ENCODE data around the gene FLRT2.

The FLRT2 gene

GRCh38 chr14:85687456-85687855, 157.5 kb downstream of the FLRT2 start:
- no peak for DNase-seq (ENCODE audit: low read depth in 2 of 2)
- TF ChIP-seq CTCF (IDR thresholded peaks at IDR 0.05; ENCODE audit: low read depth, low read length), result no peak
- no peak overlapping the region for H3K4me3 ChIP-seq (replicated peaks in 1 of 2; ENCODE audit: low read depth in 2 of 2, low read length in 2 of 2)

- TF ChIP-seq CTCF (IDR thresholded peaks at IDR 0.05; ENCODE audit: low read depth, low read length), result no peak
- peak; percentile 18 to 47 for DNase-seq (ENCODE audit: low read depth in 2 of 2)
- no peak overlapping the region for H3K4me3 ChIP-seq (replicated peaks in 1 of 2; ENCODE audit: low read depth in 2 of 2, low read length in 2 of 2)
These were observed 158.1 kb downstream of the FLRT2 start for GRCh38 chr14:85688006-85688405.

GRCh38 chr14:85695300-85695699, 165.4 kb downstream of the FLRT2 start:
- DNase-seq (ENCODE audit: low read depth in 2 of 2), result no peak
- TF ChIP-seq CTCF (IDR thresholded peaks at IDR 0.05; ENCODE audit: low read depth, low read length), result no peak
- H3K4me3 ChIP-seq (replicated peaks in 1 of 2; ENCODE audit: low read depth in 2 of 2, low read length in 2 of 2), result no peak overlapping the region

GRCh38 chr14:85701116-85701515, 171.2 kb downstream of the FLRT2 start:
- TF ChIP-seq CTCF (IDR thresholded peaks at IDR 0.05; ENCODE audit: low read depth, low read length), result no peak
- no peak for DNase-seq (ENCODE audit: low read depth in 2 of 2)
- no peak overlapping the region for H3K4me3 ChIP-seq (replicated peaks in 1 of 2; ENCODE audit: low read depth in 2 of 2, low read length in 2 of 2)

- H3K4me3 ChIP-seq (replicated peaks in 1 of 2; ENCODE audit: low read depth in 2 of 2, low read length in 2 of 2), result no peak overlapping the region
- no peak for TF ChIP-seq CTCF (IDR thresholded peaks at IDR 0.05; ENCODE audit: low read depth, low read length)
- DNase-seq (ENCODE audit: low read depth in 2 of 2), result no peak
These were observed 171.8 kb downstream of the FLRT2 start for GRCh38 chr14:85701763-85702162.

- DNase-seq (ENCODE audit: low read depth in 2 of 2), result no peak
- H3K4me3 ChIP-seq (replicated peaks in 1 of 2; ENCODE audit: low read depth in 2 of 2, low read length in 2 of 2), result no peak overlapping the region
- no peak for TF ChIP-seq CTCF (IDR thresholded peaks at IDR 0.05; ENCODE audit: low read depth, low read length)
These were observed 172.2 kb downstream of the FLRT2 start for GRCh38 chr14:85702191-85702590.

- no peak for TF ChIP-seq CTCF (IDR thresholded peaks at IDR 0.05; ENCODE audit: low read depth, low read length)
- no peak overlapping the region for H3K4me3 ChIP-seq (replicated peaks in 1 of 2; ENCODE audit: low read depth in 2 of 2, low read length in 2 of 2)
- peak; percentile 12 to 22 for DNase-seq (ENCODE audit: low read depth in 2 of 2)
These were observed 173.1 kb downstream of the FLRT2 start for GRCh38 chr14:85702997-85703396.
